SU-DHL-6 (cell line): ENCODE data around the gene PILRA.

Experiments used
- EZH2phosphoT487 ChIP-seq: fragments of 200-600 bp; sonication (generic), shearing (Covaris generic); conservative IDR thresholded peaks from 2 replicates; pipeline ENCODE4 v1.6.1; 2018; ENCODE audit warnings: mild to moderate bottlenecking, antibody characterized with exemption, low read length, moderate library complexity, mixed read lengths
- TF ChIP-seq, protein P1 (sequence below): fragments of 200-600 bp; sonication (generic); IDR thresholded peaks from one replicate; pipeline ENCODE4 v1.5.1; 2017; ENCODE audit warnings: antibody characterized with exemption, mild to moderate bottlenecking, low read length, moderate library complexity; ENCODE audit not compliant: insufficient read depth, poor library complexity, severe bottlenecking

DNA sequence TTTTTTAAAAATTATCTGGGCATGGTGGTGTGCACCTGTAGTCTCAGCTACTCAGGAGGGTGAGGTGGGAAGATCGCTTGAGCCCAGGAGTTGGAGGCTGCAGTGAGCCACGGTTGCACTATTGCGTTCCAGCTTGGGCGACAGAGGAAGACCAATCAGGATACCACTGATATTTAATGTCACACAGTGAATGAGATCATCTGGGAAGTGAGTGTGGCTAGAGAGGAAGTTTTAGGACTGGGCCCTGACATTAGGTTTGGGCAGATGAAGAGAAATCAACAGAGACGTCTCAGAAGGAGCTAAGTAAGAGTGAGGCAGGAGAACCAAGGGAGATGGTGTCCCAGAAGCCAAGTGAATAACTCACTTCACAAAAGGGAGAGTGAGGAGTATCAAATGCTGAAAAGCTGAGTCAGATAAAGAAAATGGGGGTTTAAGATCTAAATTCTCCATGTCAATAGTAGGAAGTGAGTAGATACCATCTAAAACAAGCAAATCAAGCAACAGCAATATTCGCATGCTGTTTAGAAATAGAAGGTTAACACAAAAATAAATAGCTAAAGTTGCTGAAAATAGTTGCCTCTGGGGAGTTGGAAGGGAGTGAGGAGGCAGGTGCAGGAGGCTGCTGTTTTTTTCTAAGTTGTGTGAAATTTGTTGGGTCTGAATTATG, 11.5 kb downstream of the PILRA start:
- TF ChIP-seq, protein P1, sequence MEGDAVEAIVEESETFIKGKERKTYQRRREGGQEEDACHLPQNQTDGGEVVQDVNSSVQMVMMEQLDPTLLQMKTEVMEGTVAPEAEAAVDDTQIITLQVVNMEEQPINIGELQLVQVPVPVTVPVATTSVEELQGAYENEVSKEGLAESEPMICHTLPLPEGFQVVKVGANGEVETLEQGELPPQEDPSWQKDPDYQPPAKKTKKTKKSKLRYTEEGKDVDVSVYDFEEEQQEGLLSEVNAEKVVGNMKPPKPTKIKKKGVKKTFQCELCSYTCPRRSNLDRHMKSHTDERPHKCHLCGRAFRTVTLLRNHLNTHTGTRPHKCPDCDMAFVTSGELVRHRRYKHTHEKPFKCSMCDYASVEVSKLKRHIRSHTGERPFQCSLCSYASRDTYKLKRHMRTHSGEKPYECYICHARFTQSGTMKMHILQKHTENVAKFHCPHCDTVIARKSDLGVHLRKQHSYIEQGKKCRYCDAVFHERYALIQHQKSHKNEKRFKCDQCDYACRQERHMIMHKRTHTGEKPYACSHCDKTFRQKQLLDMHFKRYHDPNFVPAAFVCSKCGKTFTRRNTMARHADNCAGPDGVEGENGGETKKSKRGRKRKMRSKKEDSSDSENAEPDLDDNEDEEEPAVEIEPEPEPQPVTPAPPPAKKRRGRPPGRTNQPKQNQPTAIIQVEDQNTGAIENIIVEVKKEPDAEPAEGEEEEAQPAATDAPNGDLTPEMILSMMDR, result no peak
- no peak for TF ChIP-seq EZH2phosphoT487
